ENCODE measurements around the gene METTL22. TPM values are rescaled to one million over a fixed set of nuclear protein-coding genes. Genes with fewer than 3 reads are reported as not detected.
A peak's percentile ranks its signal among the peaks of the same experiment; 100 is the strongest.

The METTL22 gene
- total RNA-seq, 4 donors from 2014 or later: 30.0 to 71.0 (median 53.9) TPM

DNA sequence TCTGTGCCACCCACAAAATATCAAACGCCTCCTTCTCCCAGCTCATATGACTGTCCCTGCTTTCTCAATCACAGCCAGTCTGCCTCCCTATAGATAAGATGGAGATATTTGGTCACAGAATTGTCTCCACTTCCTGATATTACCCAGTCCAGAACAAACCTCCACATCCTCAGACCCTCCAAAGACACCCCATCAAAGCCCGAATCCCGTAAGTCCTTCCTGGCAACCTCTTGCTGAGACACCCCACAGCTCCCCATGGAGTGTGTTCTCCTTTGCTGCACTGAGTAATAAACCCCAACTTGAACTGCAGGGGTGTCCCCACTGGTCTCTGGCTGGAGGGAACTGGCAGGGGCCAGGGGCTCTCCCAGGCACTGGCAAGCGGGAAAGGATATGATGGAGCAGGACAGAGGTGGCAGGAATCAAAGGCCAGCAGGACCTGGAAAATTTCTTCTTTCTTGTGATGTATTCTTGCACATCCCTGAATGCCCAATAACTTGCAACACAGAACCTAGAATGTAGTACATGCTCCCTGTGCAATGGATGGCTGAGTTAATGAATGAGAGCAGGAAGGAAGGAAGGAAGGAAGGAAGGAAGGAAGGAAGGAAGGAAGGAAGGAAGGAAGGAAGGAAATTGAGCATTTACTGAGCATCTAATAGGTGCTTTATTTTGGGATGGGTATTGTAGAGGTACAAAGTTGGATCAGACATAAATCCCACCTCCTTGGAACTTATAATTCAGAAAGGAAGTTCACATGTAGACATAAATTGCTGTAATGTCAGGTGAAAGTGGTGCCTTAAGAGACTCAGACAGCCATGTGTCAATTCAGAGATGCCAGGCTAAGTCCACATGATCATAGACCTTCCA lies 45.1 kb upstream of the METTL22 start:
- intact Hi-C loops (cut with DNase I; ENCODE audit: low total_unique reads): loop anchor here (5.0 kb wide), 1 partner anchor 1151 kb away; no protein-coding TSS in a partner anchor
- TF ChIP-seq, protein P1, sequence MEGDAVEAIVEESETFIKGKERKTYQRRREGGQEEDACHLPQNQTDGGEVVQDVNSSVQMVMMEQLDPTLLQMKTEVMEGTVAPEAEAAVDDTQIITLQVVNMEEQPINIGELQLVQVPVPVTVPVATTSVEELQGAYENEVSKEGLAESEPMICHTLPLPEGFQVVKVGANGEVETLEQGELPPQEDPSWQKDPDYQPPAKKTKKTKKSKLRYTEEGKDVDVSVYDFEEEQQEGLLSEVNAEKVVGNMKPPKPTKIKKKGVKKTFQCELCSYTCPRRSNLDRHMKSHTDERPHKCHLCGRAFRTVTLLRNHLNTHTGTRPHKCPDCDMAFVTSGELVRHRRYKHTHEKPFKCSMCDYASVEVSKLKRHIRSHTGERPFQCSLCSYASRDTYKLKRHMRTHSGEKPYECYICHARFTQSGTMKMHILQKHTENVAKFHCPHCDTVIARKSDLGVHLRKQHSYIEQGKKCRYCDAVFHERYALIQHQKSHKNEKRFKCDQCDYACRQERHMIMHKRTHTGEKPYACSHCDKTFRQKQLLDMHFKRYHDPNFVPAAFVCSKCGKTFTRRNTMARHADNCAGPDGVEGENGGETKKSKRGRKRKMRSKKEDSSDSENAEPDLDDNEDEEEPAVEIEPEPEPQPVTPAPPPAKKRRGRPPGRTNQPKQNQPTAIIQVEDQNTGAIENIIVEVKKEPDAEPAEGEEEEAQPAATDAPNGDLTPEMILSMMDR (IDR thresholded peaks at IDR 0.05): no peak
- TF ChIP-seq EP300 (IDR thresholded peaks at IDR 0.05; ENCODE audit: low read depth) (no peak), POLR2A (IDR thresholded peaks at IDR 0.05) (no peak), POLR2AphosphoS5 (IDR thresholded peaks at IDR 0.05) (no peak)
- WGBS, 2 donors (ENCODE audit: low coverage in 1 of 2): 88% methylated on average over 4 of the region's 4 CpGs; no CpG with 5 or more reads in 1 of the 2 donors
- Histone ChIP-seq H3K27me3 (peaks cover 14% of the 10 kb centered on the region), H3K27ac (no peak overlapping the region), H3K9me3 (no peaks in the 10 kb centered on the region), H3K4me1 (no peaks in the 10 kb centered on the region), H3K36me3 (no peaks in the 10 kb centered on the region), H3K4me3 (no peak overlapping the region)
- no peak for DNase-seq
- in situ Hi-C loops (cut with MboI; ENCODE audit: low pct_ligation_motif_present in 1 of 4, low pct_unique_long_range_greater_than_20kb in 1 of 4, low sequenced_read_pairs in 3 of 4): no loop called here

GRCh38 chr16:8577678-8578304 lies 43.7 kb upstream of the METTL22 start:
- in situ Hi-C loops (cut with MboI; ENCODE audit: low pct_ligation_motif_present in 1 of 4, low pct_unique_long_range_greater_than_20kb in 1 of 4, low sequenced_read_pairs in 3 of 4) (no loop called here), intact Hi-C loops (cut with DNase I; ENCODE audit: low total_unique reads) (loop anchor here (5.0 kb wide), 1 partner anchor 1150 kb away; no protein-coding TSS in a partner anchor)
- TF ChIP-seq POLR2A (IDR thresholded peaks at IDR 0.05) (no peak), EP300 (IDR thresholded peaks at IDR 0.05; ENCODE audit: low read depth) (no peak), POLR2AphosphoS5 (IDR thresholded peaks at IDR 0.05) (no peak)
- TF ChIP-seq, protein P1 (IDR thresholded peaks at IDR 0.05): no peak
- 78 to 88% methylated on average over 6 to 10 of the region's 10 CpGs for WGBS, 2 donors (ENCODE audit: low coverage in 1 of 2)
- DNase-seq: no peak
- Histone ChIP-seq H3K27ac (no peak overlapping the region), H3K36me3 (no peaks in the 10 kb centered on the region), H3K4me3 (no peak overlapping the region), H3K4me1 (no peaks in the 10 kb centered on the region), H3K27me3 (peaks cover 14% of the 10 kb centered on the region), H3K9me3 (no peaks in the 10 kb centered on the region)

- no peak for DNase-seq
- in situ Hi-C loops (cut with MboI; ENCODE audit: low pct_ligation_motif_present in 1 of 4, low pct_unique_long_range_greater_than_20kb in 1 of 4, low sequenced_read_pairs in 3 of 4): no loop called here
- Histone ChIP-seq H3K9me3 (no peaks in the 10 kb centered on the region), H3K4me3 (no peak overlapping the region), H3K36me3 (no peaks in the 10 kb centered on the region), H3K27ac (no peak overlapping the region), H3K27me3 (peaks cover 12% of the 10 kb centered on the region), H3K4me1 (no peaks in the 10 kb centered on the region)
- TF ChIP-seq EP300 (IDR thresholded peaks at IDR 0.05; ENCODE audit: low read depth): no peak
- no peak for TF ChIP-seq POLR2AphosphoS5 (IDR thresholded peaks at IDR 0.05)
- TF ChIP-seq POLR2A (IDR thresholded peaks at IDR 0.05): no peak
- TF ChIP-seq, protein P1 (IDR thresholded peaks at IDR 0.05): no peak
- intact Hi-C loops (cut with DNase I; ENCODE audit: low total_unique reads): loop anchor here (5.0 kb wide), 1 partner anchor 1148 kb away; no protein-coding TSS in a partner anchor
- WGBS, 2 donors (ENCODE audit: low coverage in 1 of 2): 81 to 83% methylated on average over 3 to 9 of the region's 9 CpGs
These were observed 41.9 kb upstream of the METTL22 start for GRCh38 chr16:8579559-8579958.

GRCh38 chr16:8581831-8582580 lies 39.5 kb upstream of the METTL22 start:
- Histone ChIP-seq H3K36me3 (no peaks in the 10 kb centered on the region), H3K4me3 (no peak overlapping the region), H3K9me3 (no peaks in the 10 kb centered on the region), H3K27ac (no peak overlapping the region), H3K27me3 (no peaks in the 10 kb centered on the region), H3K4me1 (no peaks in the 10 kb centered on the region)
- WGBS, 2 donors (ENCODE audit: low coverage in 1 of 2): 41% methylated on average over 6 of the region's 6 CpGs; no CpG with 5 or more reads in 1 of the 2 donors
- intact Hi-C loops (cut with DNase I; ENCODE audit: low total_unique reads): no loop called here
- peak; percentile 22 for DNase-seq
- TF ChIP-seq EP300 (IDR thresholded peaks at IDR 0.05; ENCODE audit: low read depth) (no peak), POLR2A (IDR thresholded peaks at IDR 0.05) (no peak)
- in situ Hi-C loops (cut with MboI; ENCODE audit: low pct_ligation_motif_present in 1 of 4, low pct_unique_long_range_greater_than_20kb in 1 of 4, low sequenced_read_pairs in 3 of 4): no loop called here

Measured in transverse colon (tissue), 4 donors.